ENCODE measurements around the gene PEX14.

GRCh38 chr1:10593750-10594149 is 119.0 kb downstream of the PEX14 start:
- TF ChIP-seq, protein P1, sequence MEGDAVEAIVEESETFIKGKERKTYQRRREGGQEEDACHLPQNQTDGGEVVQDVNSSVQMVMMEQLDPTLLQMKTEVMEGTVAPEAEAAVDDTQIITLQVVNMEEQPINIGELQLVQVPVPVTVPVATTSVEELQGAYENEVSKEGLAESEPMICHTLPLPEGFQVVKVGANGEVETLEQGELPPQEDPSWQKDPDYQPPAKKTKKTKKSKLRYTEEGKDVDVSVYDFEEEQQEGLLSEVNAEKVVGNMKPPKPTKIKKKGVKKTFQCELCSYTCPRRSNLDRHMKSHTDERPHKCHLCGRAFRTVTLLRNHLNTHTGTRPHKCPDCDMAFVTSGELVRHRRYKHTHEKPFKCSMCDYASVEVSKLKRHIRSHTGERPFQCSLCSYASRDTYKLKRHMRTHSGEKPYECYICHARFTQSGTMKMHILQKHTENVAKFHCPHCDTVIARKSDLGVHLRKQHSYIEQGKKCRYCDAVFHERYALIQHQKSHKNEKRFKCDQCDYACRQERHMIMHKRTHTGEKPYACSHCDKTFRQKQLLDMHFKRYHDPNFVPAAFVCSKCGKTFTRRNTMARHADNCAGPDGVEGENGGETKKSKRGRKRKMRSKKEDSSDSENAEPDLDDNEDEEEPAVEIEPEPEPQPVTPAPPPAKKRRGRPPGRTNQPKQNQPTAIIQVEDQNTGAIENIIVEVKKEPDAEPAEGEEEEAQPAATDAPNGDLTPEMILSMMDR (IDR thresholded peaks at IDR 0.05; ENCODE audit: insufficient read depth, low read length, poor library complexity, severe bottlenecking): no peak
- no peak for TF ChIP-seq EZH2phosphoT487 (conservative IDR thresholded peaks at IDR 0.05; ENCODE audit: low read length)
